Measurements from ENCODE around the gene PHLDB2.

Gene PHLDB2

DNA sequence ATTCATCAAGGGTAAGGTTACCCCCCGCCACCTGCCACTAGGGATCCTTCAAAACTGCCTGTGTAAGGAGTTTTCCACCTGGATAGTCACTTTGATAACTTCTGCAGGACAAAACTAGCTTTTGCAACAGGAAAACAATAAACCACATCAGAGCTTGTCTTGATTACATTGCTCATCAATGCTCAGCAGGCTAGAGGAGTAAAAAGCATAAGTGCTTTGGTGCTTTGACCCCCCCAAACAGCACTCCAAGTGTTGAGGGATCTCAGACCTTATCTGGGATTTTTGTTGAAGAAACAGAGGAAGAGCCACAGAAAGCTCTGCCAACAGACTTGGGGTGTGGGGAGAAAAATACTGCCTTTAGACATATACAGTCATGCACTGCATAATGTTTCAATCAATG, 10.8 kb upstream of the PHLDB2 start:
- TF ChIP-seq, protein P1, sequence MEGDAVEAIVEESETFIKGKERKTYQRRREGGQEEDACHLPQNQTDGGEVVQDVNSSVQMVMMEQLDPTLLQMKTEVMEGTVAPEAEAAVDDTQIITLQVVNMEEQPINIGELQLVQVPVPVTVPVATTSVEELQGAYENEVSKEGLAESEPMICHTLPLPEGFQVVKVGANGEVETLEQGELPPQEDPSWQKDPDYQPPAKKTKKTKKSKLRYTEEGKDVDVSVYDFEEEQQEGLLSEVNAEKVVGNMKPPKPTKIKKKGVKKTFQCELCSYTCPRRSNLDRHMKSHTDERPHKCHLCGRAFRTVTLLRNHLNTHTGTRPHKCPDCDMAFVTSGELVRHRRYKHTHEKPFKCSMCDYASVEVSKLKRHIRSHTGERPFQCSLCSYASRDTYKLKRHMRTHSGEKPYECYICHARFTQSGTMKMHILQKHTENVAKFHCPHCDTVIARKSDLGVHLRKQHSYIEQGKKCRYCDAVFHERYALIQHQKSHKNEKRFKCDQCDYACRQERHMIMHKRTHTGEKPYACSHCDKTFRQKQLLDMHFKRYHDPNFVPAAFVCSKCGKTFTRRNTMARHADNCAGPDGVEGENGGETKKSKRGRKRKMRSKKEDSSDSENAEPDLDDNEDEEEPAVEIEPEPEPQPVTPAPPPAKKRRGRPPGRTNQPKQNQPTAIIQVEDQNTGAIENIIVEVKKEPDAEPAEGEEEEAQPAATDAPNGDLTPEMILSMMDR (IDR thresholded peaks at IDR 0.05; ENCODE audit: low read depth, low read length, missing control alignments), result no peak
- no peak for DNase-seq (ENCODE audit: low read depth)
- H3K4me3 ChIP-seq (ENCODE audit: low read depth, low read length), result no peak overlapping the region

GRCh38 chr3:111848778-111849177, 10.3 kb upstream of the PHLDB2 start:
- H3K4me3 ChIP-seq (ENCODE audit: low read depth, low read length), result no peak overlapping the region
- TF ChIP-seq, protein P1 (IDR thresholded peaks at IDR 0.05; ENCODE audit: low read depth, low read length, missing control alignments), result no peak

GRCh38 chr3:111850537-111850936, 8.5 kb upstream of the PHLDB2 start:
- TF ChIP-seq, protein P1 (IDR thresholded peaks at IDR 0.05; ENCODE audit: low read depth, low read length, missing control alignments), result no peak
- DNase-seq (ENCODE audit: low read depth), result no peak
- H3K4me3 ChIP-seq (ENCODE audit: low read depth, low read length), result no peak overlapping the region

More at GRCh38 chr3:111848778-111849177, 10.3 kb upstream of the PHLDB2 start:
- DNase-seq (ENCODE audit: low read depth), result no peak

- TF ChIP-seq, protein P1 (IDR thresholded peaks at IDR 0.05; ENCODE audit: low read depth, low read length, missing control alignments), result no peak
- no peak for DNase-seq (ENCODE audit: low read depth)
- no peak overlapping the region for H3K4me3 ChIP-seq (ENCODE audit: low read depth, low read length)
These were observed 7.5 kb upstream of the PHLDB2 start for GRCh38 chr3:111851511-111851954.

GRCh38 chr3:111852540-111852939, 6.5 kb upstream of the PHLDB2 start:
- no peak overlapping the region for H3K4me3 ChIP-seq (ENCODE audit: low read depth, low read length)
- TF ChIP-seq, protein P1 (IDR thresholded peaks at IDR 0.05; ENCODE audit: low read depth, low read length, missing control alignments), result no peak
- DNase-seq (ENCODE audit: low read depth), result no peak

GRCh38 chr3:111853068-111853467, 6.0 kb upstream of the PHLDB2 start:
- no peak overlapping the region for H3K4me3 ChIP-seq (ENCODE audit: low read depth, low read length)
- TF ChIP-seq, protein P1 (IDR thresholded peaks at IDR 0.05; ENCODE audit: low read depth, low read length, missing control alignments), result no peak
- no peak for DNase-seq (ENCODE audit: low read depth)

- TF ChIP-seq, protein P1 (IDR thresholded peaks at IDR 0.05; ENCODE audit: low read depth, low read length, missing control alignments), result no peak
- no peak for DNase-seq (ENCODE audit: low read depth)
- no peak overlapping the region for H3K4me3 ChIP-seq (ENCODE audit: low read depth, low read length)
These were observed 4.1 kb upstream of the PHLDB2 start for GRCh38 chr3:111854990-111855389.

Data from GM12864 (cell line).